ENCODE measurements around the gene FIZ1.
"Not testable (repeated sequence)": the region's sequence is repeated elsewhere in the genome, so short reads cannot be mapped to it uniquely, and the experiment has no call there.

The FIZ1 gene

GRCh38 chr19:55569477-55569876 lies 29.8 kb downstream of the FIZ1 start:
- not testable (repeated sequence) for DNase-seq

- no peak for DNase-seq
Measured at GRCh38 chr19:55567708-55568328, 31.5 kb downstream of the FIZ1 start.

GRCh38 chr19:55566823-55567222 lies 32.5 kb downstream of the FIZ1 start:
- no peak for DNase-seq

GRCh38 chr19:55563261-55563690 lies 36.0 kb downstream of the FIZ1 start:
- no peak for DNase-seq

GRCh38 chr19:55559684-55560083 lies 39.6 kb downstream of the FIZ1 start:
- DNase-seq, result no peak

GRCh38 chr19:55554741-55555152 lies 44.6 kb downstream of the FIZ1 start:
- no peak for DNase-seq

- DNase-seq, result no peak
Measured at GRCh38 chr19:55554302-55554701, 45.0 kb downstream of the FIZ1 start.

GRCh38 chr19:55553217-55554182 lies 45.8 kb downstream of the FIZ1 start:
- no peak for DNase-seq

GRCh38 chr19:55552620-55553019 lies 46.7 kb downstream of the FIZ1 start:
- no peak for DNase-seq

GRCh38 chr19:55552206-55552605 lies 47.1 kb downstream of the FIZ1 start:
- no peak for DNase-seq

- no peak for DNase-seq
Measured at GRCh38 chr19:55550321-55550650, 49.0 kb downstream of the FIZ1 start.

GRCh38 chr19:55549500-55550320 lies 49.6 kb downstream of the FIZ1 start:
- DNase-seq, result no peak

- DNase-seq, result no peak
Measured at GRCh38 chr19:55546822-55547614, 52.3 kb downstream of the FIZ1 start.

- DNase-seq, result no peak
Measured at GRCh38 chr19:55546011-55546410, 53.3 kb downstream of the FIZ1 start.

- no peak for DNase-seq
Measured at GRCh38 chr19:55545443-55545842, 53.9 kb downstream of the FIZ1 start, which contains the start of gene SBK3. SBK3 (minus strand) TSS chr19:55545543; CDS start chr19:55545543, 0 bp downstream.

GRCh38 chr19:55544776-55545439 lies 54.4 kb downstream of the FIZ1 start:
- no peak for DNase-seq

GRCh38 chr19:55544014-55544413 lies 55.3 kb downstream of the FIZ1 start:
- no peak for DNase-seq

GRCh38 chr19:55543567-55543966 lies 55.8 kb downstream of the FIZ1 start:
- no peak for DNase-seq

- no peak for DNase-seq
Measured at GRCh38 chr19:55542292-55542855, 56.9 kb downstream of the FIZ1 start.
